HG03064 (cell line): ENCODE results near the gene UNC79.
"Not testable (repeated sequence)": the region's sequence is repeated elsewhere in the genome, so short reads cannot be mapped to it uniquely, and the experiment has no call there.

Experiments used
- ATAC-seq: cut with Tn5 transposase; IDR thresholded peaks from one replicate; pipeline ENCODE4 v1.9.1; 2021; ENCODE audit warnings: low read depth; ENCODE audit not compliant: unreplicated experiment

The UNC79 gene

DNA sequence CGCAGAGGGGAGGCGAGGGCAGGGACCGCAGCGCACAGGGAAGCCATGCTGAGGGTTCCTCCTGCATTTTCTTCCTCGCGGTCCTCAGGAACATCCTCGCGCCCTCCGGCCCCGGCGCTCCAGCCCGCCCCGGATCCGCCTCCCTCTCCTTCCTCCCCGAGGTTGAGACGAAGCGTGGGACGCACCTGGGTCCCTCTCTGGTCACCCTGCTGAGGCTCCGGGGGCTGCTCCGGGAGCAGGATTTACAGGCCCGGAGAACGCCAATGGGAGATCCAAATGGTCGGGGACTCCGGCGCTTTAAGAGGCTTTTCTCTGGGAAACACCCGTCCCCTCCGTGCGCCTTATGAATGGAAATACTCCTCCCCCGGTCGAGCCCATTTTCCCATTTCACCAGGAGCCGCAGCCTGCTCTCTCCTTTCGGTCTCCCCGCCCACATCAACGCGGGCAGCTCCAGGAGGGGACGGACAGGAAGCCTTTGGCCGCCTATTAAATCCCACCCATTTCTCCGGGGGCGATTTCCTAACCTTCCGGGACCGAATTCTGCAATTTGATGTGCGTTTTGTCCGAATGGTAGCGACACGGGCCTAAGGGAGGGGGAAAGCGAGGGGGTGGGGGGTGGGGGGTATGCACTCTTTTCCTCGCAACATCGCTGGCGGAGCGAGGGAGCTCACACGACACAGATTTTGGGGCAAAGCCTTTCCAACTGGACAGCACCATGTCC lies at the start of gene UNC79:
Gene UNC79 (plus strand): TSS at position 625 of the 721 bp plus-strand sequence. CDS start 91 bp downstream, at position 716.
- ATAC-seq = no peak

DNA sequence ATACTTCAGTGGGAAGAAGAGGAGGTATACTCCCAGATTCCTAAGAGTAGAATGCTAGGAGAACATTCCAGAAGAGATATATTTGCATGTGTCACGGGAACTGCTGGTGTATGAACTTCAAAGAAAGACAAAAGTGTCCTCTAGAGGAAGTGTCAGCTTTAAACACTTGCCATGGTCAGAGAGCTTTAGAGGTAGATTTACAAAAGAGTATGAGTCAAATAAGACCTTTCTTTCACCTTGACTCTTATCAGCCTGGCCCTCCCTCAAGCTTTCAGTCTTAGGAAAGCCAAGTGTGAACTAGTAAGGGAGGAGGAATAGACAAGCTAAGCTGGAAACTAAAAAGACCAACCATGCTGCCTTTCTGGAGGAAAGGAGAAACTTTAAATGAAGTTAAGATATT lies 49.1 kb upstream of the UNC79 start:
- ATAC-seq = no peak

DNA sequence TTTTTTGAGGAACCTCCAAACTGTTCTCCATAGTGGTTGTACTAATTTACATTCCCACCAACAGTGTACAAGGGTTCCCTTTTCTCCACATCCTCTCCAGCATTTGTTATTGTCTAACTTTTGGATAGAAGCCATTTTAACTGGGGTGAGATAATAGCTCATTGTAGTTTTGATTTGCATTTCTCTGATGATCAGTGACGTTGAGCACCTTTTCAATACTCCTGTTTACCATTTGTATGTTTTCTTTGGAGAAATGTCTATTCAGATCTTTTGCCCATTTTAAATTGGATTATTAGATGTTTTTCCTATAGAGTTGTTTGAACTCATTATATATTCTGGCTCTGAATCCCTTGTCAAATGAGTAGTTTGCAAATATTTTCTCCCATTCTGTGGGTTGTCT lies 46.5 kb upstream of the UNC79 start:
- not testable (repeated sequence) for ATAC-seq

DNA sequence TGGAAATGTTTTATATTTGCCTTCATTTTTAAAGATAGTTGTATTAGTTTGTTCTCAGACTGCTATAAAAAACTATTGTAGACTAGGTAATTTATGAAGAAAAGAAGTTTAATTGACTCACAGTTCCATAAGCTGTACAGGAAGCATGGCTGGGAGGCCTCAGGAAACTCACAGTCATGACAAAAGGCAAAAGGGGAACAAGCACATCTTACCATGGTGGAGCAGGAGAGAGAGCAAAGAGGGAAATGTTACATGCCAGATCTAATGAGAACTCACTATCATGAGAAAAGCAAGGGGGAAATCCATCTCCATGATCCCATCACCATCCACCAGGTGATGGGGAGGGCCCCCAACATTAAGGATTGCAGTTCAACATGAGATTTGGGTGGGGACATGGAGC lies 35.5 kb upstream of the UNC79 start:
- ATAC-seq = no peak

DNA sequence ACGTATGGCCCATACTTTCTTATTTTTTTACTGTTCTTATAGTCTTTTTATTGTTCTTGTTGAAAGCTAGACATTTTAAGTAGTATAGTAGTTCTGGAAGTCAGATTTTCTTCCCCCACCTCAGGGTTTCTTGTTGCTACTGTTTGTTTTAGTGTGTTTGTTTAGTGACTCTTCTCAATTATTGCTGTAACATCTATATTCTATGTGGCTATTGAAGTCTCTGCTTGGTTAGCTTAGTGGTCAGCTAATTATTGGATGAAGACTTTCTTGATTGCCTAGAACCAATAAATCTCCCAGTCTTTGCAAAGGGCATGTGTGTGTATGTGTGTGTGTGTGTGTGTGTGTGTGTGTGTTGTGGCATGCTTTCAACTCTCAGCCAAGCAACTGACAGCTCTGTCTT lies 34.3 kb upstream of the UNC79 start:
- no peak for ATAC-seq

DNA sequence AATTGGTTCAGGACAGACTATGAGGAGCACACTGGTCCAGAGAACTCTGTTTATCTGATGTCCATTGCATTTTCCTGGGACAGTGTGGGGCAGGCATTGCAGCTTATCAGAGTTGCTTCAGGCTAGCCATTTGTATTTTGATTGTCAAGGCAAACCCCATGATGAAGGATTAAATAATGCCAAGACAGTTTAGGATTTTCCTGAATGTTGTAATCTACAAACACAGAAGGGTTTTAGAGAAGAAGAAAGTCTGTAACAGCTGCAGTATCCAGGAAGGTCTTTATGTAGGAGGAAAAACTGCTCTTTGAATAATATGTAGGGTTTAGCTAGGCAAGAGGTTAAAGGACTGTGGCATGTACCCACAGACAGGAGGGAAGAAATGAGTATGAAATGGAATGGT lies 32.2 kb upstream of the UNC79 start:
- no peak for ATAC-seq

DNA sequence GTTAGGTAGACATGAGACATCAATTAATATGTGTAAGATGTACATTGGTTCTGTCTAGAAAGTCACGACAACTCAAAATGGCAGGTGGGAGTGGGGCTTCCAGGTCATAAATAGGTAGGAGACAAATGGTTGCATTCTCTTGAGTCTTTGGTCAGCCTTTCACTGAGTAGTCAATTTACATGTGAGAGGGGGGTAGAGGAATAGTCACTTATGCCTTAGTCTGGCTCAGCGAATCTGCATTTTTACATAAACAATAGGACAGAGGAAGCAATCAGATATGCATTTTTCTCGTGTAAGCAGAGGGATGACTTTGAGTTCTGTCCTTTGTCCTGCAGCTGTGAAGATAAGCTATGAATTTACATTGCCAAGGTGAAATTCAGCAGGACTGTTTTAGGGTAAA lies 27.8 kb upstream of the UNC79 start:
- no peak for ATAC-seq

DNA sequence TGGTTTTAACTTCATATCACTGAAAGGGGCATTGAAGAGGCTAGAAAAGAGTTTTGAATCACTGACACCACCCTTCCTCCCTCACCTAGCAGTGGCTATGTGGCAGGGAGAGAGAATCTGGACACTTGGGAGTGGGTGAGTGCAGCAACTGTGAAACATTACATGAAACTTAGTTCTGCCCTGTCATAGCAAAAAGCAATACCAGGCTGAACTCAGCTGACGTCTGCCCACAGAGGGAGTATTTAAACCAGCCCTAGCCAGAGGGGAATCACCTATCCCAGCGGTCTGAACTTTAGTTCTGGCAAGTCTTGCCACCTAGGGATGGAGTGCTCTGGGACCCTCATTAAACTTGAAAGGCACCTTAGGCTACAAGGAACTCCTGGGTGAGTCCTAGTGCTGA lies 20.7 kb upstream of the UNC79 start:
- ATAC-seq = no peak

DNA sequence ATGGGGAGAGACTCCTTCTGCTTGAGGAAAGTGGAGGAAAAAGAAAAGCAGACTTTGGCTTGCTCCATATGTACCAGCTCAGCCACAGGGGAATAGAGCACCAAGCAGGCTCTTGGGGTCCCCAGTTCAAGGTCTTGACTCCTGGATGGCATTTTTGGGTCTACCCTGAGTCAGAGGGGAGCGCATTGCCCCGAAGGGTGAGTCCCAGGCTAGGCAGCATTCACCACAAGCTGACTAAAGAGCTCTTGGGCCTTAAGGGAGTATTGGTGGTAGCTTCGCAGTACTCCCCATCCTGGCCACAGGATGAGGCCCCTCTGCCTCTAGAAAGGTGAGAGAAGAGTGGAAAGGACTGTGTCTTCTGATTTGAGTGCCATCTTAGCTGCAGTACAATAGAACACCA lies 19.8 kb upstream of the UNC79 start:
- no peak for ATAC-seq

DNA sequence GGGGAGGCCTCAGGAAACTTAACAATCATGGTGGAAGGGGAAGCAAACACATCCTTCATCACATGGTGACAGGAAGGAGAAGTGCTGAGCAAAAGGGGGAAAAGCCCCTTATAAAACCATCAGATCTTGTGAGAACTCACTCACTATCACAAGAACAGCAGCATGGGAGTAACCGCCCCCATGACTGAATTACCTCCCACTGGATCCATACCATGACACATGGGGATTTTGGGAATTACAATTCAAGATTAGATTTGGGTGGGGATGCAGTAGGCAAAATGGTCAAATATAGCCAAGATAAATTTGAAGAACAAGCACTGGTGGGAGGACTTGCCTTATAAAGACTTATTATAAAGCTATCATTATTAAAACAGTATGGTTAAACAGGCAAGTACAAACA lies 5.6 kb upstream of the UNC79 start:
- ATAC-seq = not testable (repeated sequence)

DNA sequence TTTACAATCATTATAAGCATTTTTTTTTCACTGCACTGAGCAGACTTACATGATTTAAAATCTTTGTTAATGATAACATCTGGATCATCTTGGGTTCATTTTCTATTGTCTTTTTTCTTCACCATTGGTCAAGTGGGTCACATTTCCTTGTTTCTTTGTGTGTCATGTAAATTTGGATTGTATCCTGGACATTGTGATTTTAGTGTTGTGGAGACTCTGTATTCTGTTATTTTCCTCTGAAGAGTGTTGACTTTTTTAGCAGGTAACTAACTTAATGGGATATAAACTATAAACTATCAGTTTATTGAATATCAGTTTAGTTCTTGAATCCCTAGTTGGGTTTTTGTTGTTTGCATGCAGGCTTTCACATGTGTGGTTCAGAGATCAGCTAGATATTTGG lies 4.0 kb upstream of the UNC79 start:
- no peak for ATAC-seq

DNA sequence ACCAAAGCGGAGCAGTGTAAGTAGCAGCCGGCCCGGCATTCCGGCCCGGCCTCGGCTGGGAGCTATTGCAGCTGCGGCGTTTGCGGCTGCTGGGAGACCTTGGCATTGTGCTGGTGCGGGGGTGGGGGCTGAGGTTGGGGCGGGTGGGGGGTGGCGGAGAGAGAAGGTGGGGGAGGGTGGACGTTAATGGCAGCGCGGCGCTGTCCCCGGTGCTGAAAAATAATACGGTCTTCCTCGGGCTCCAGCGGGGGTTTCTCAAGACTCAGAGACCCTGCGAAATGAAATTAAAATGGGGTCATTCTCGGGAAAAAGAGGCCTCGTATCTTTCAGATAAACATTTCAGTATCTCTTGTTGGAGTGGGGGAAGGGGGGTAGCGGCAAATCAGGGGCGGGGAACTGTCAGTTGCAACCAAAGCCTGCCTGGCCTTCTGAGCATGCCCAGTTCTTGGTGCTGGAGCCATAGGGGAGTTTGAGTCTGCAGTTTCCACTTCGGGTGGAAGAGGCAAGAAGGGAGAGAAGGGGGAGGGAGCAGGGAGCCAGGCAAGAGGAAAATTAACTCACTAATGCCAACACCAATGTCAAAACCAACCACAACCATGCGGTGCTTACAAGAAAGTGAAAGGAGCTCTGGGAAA lies 414 bp downstream of the UNC79 start:
- no peak for ATAC-seq

DNA sequence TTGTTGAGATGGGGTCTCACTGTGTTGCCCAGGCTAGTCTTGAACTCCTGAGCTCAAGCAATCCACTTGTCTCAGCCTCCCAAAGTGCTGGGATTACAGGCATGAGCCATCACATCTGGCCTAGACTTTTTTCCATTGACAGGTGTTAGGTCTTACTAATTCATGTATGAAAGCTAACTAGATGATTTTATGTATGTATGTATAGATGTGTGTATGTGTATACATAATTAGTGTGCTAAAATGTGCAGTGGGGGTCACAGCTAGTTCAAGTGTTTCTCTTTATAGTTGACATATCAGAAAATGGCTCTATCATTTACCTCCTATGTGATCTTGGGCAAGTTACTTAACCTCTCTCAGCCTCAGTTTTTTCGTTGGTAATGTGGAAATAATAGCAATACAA lies 23.5 kb downstream of the UNC79 start:
- no peak for ATAC-seq

DNA sequence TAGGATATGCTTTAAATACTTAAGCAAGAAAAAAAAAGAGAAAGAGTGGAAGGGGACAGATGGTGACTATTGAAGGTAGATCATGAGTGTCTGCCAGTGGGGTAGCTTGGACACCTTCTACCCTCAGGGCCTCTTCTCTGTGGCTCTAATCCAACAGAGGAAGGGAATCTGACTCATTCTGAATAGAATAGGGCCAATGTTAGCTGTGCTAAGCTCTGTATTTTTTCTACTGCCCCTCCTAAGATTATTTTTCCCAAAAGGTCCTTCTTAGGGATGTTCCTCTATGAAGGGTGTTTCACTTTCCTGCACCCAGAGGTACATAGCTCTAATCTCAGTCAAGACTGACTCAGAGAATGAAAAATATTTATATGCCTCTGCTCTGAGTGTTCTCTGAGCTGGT lies 25.6 kb downstream of the UNC79 start:
- no peak for ATAC-seq

DNA sequence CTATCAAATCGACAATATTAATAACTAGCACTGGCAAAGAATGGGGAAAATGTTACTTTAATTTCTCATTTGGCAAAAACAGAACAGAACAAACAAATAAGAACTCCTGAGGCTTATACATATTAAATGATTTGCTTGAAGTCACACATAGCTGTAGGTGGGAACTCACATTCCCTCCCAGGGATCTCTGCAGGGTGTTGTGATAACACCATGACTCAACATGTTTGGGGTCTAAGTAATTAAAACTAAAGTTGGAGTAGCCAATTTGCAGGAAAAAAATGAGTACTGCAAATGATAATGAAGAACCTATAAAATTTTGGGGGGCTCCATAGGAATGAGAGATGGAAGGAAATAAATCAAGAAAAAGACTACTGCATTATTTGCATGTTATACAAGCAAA lies 27.5 kb downstream of the UNC79 start:
- ATAC-seq = no peak

DNA sequence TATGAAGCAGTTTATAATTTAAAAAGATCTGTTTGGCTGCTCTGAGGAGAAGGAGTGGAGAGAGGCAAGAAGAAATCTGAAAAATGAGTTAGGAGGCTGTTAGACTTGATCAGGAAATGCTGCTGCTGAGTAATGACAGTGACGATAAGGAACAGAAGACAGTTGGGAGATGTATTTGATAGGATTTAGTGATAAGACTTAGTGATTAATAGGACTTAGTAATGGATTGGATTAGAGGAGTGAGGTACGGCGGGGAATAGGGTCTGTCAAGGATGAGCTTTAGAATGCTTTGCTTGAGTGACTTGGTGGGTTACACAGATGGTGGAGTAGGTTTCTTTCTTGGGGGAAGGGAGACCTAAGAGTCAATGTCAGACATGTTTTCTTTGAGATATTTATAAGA lies 31.7 kb downstream of the UNC79 start:
- ATAC-seq = no peak

DNA sequence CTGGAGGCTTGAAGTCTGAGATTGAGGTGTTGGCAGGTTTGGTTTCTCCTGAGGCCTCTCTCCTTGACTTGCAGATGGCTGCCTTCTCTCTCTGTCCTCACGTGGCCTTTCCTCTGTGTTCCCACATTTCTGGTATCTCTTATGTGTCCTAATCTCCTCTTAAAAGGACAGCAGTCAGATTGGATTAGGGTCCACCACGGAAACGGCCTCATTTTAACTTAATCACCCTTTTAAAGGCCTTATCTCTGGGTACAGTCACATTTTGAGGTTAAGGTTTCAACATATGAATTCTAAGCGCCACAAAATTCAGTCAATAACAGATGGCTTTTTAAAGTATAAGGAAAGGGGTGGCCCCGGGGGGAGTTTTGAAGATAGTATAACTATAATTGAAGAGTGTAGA lies 33.5 kb downstream of the UNC79 start:
- no peak for ATAC-seq

DNA sequence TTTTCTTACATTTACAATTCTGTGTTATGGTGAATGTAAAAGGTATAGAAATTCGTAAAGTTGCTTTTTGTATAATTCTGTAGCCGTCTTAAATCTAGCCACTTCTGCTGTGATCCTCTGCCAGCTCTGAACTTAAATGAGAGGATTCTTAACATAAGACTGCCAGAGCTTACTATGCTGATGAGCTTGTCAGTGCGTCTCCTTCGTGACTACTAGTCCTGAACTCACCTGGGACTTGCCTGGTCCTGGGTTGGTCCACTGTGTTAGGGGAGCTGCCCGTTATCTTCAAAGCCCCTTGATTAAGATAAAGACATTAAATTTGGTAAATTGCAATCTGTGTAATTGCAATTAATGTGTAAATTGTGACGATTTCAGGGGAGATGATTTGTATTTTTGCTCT lies 44.7 kb downstream of the UNC79 start:
- no peak for ATAC-seq

DNA sequence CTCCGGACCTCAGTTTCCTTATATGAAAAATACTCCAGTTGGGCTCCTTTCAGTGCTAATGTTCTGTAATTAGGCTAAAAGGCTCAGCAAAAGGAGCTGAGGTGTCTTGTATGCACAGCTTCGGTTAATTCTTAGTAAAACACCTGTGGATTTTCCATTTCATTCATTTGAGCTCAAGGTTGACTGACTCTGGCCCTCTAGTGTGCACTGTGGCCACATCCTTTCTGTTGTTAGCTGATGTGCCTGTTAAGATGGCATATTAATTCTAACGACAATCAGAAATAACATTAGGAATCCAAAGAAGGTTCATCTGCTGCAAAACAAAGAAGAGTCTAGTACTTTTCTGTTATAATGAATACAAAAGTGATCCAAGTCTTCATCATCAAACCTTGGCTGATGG lies 45.6 kb downstream of the UNC79 start:
- ATAC-seq = no peak

DNA sequence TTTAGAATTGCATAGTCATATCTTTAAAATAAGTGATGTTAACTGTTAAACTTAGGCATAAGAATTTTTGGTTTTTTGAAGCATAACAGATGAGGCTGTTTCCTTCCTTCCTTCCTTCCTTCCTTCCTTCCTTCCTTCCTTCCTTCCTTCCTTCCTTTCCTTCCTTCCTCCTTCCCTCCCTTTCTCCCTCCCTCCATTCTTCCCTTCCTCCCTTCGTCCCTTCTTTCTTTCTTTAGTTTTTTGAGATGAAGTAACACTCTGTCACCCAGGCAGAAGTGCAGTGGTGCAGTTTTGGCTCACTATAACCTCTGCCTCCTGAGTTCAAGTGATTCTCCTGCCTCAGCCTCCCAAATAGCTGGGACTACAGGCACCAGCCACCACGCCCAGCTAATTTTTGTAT lies 48.3 kb downstream of the UNC79 start:
- ATAC-seq = not testable (repeated sequence)

DNA sequence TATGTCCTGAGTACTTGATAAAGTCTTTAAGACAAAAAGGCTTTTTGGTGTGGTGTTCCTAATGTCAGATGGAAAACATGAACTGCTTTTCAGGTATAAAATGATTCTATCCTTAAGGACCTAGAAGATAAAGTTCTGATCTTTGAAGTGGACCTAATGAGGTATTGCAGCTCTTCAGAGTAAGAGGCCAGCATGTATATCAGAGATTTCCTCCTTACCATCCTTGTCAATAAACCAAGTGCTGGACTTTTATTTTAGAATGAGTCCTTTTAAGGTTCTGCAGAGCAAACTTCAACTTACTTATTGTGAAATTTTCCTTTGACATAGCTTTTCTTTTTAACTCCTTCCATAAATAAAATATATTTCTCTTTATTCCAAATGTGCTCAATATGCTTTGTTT lies 50.1 kb downstream of the UNC79 start:
- no peak for ATAC-seq

DNA sequence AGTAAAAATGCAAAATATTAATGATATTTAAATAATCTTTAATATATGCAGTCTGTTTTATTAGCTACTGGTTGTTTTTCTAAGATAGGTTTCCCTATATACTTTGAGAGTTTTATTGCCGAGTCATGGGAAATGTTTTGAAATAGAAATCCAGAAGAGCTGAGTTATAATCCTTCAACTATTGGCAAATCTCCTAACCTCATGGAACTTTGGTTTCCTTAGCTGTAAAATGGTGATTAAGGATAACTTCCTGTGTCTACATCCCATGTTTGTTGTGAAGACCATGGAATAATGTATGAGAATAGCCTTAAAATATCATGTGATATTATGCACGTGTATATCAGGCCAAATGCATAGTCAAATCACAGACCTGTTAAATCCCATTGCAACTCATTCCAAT lies 51.0 kb downstream of the UNC79 start:
- ATAC-seq = no peak

DNA sequence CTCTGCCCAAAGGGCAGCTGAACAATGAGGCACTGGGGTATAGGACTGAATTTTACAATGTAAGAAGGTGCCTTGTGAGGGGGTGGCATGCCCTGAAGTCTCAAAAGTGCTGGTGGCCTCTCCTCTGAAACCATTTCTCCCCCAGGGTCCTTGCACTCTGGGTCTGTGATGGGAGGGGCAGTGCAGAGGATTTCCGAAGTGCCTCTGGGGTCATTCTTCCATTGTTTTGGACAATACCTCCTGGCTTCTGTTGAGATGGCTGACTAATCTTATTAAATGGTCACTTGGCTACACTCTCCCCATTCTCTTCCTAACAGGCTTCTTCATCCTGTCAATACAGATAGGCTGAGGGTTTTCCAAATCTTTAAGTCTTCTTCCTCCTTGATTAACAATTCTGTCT lies 59.3 kb downstream of the UNC79 start:
- ATAC-seq = no peak
